Fibroblast of lung (primary cell): Measurements from ENCODE around the gene TUSC1. TPM values are rescaled to one million over a fixed set of nuclear protein-coding genes. Genes with fewer than 3 reads are reported as not detected.

Experiments
- DNase-seq, 2 donors: peaks; one replicate each; pipeline versions ENCODE4 v3.0.0 to v3.0.0-alpha.2; 2010; ENCODE audit warnings: low read depth in 2 of 2
- H2AFZ ChIP-seq: 2 replicates; pipeline ENCODE4 v1.5.1; 2012; ENCODE audit warnings: low read length, control low read depth, inconsistent platforms
- H3K27ac ChIP-seq: 2 replicates; pipeline ENCODE4 v1.5.1; 2011; ENCODE audit warnings: low read length, control low read depth; ENCODE audit not compliant: insufficient read depth
- H3K27me3 ChIP-seq: 2 replicates; pipeline ENCODE4 v1.5.1; 2011; ENCODE audit warnings: mild to moderate bottlenecking, low read length; ENCODE audit not compliant: control insufficient read depth, insufficient read depth
- H3K36me3 ChIP-seq: 2 replicates; pipeline ENCODE4 v1.5.1; 2011; ENCODE audit warnings: low read length; ENCODE audit not compliant: control insufficient read depth, insufficient read depth
- H3K4me1 ChIP-seq: 2 replicates; pipeline ENCODE4 v1.5.1; 2011; ENCODE audit warnings: low read length; ENCODE audit not compliant: control insufficient read depth, insufficient read depth; ENCODE audit errors: extremely low read depth
- H3K4me2 ChIP-seq: 2 replicates; pipeline ENCODE4 v1.5.1; 2011; ENCODE audit warnings: low read length, control low read depth; ENCODE audit not compliant: insufficient read depth; ENCODE audit errors: extremely low read depth
- H3K4me3 ChIP-seq, 4 experiments: fragments of 200-600 bp in 1 of 4; sonication (generic) in 1 of 4; replicated peaks in 1 of 4; 2 replicates each; pipeline ENCODE4 v1.5.1; 2011 to 2016; ENCODE audit warnings: low read length in 4 of 4, low read depth in 3 of 4, mild to moderate bottlenecking in 3 of 4, control low read depth in 2 of 4, inconsistent platforms in 1 of 4, mixed read lengths in 1 of 4; ENCODE audit not compliant: insufficient read depth in 1 of 4; ENCODE audit errors: control extremely low read depth in 1 of 4
- H3K79me2 ChIP-seq: 2 replicates; pipeline ENCODE4 v1.5.1; 2012; ENCODE audit warnings: mild to moderate bottlenecking, low read length, inconsistent platforms; ENCODE audit not compliant: control insufficient read depth, insufficient read depth
- H3K9ac ChIP-seq: 2 replicates; pipeline ENCODE4 v1.5.1; 2011; ENCODE audit warnings: mild to moderate bottlenecking, low read length, control low read depth; ENCODE audit not compliant: insufficient read depth
- H3K9me3 ChIP-seq: 2 replicates; pipeline ENCODE4 v1.5.1; 2012; ENCODE audit warnings: low read depth, low read length; ENCODE audit not compliant: control insufficient read depth, insufficient read depth
- H4K20me1 ChIP-seq: 2 replicates; pipeline ENCODE4 v1.5.1; 2011; ENCODE audit warnings: low read length; ENCODE audit not compliant: control insufficient read depth, insufficient read depth; ENCODE audit errors: extremely low read depth
- CTCF ChIP-seq, 2 donors: IDR thresholded peaks in 1 of 2; conservative IDR thresholded peaks in 1 of 2; 1 replicate in 1 of 2; 2 replicates in 1 of 2; pipeline ENCODE4 v1.5.1; 2011 to 2012; ENCODE audit warnings: low read length in 2 of 2, control low read depth in 1 of 2, inconsistent platforms in 1 of 2, low read depth in 1 of 2, mild to moderate bottlenecking in 1 of 2
- EZH2 ChIP-seq: IDR thresholded peaks from 2 replicates; pipeline ENCODE4 v1.5.1; 2012; ENCODE audit warnings: low read length, control low read depth, mild to moderate bottlenecking; ENCODE audit errors: missing control alignments
- polyA plus RNA-seq, 2 donors: library from polyadenylated mRNA; depleted of rRNA in 1 of 2; stranded (reverse) in 1 of 2; unstranded in 1 of 2; fragments of >200 nt; gene quantifications; 2 replicates each; pipeline ENCODE4 v1.2.1, GENCODE V29; 2011 to 2012; ENCODE audit warnings: missing spikeins in 1 of 2
- total RNA-seq: library from RNA; depleted of rRNA; stranded (reverse); fragments of >200 nt; gene quantifications from 2 replicates; pipeline ENCODE4 v1.2.1, GENCODE V29; 2014

Gene TUSC1
- total and polyA plus RNA-seq, 2 donors (not counting 1 experiment from before 2014, with no cell fraction given), result 4.9 to 7.9 TPM

GRCh38 chr9:25700430-25700829 is 22.2 kb upstream of the TUSC1 start:
- Histone ChIP-seq H3K27me3 (no peaks in the 10 kb centered on the region), H4K20me1 (no peaks in the 10 kb centered on the region), H3K9ac (no peak overlapping the region), H3K4me2 (no peak overlapping the region), H3K27ac (no peak overlapping the region), H3K79me2 (no peaks in the 10 kb centered on the region), H3K4me3 (no peak overlapping the region), H3K36me3 (no peaks in the 10 kb centered on the region), H3K9me3 (no peaks in the 10 kb centered on the region), H3K4me1 (no peaks in the 10 kb centered on the region), H2AFZ (no peak overlapping the region)
- DNase-seq, result no peak
- TF ChIP-seq CTCF (conservative IDR thresholded peaks at IDR 0.05 in 1 of 2, IDR thresholded peaks at IDR 0.05 in 1 of 2; ENCODE audit: low read depth in 1 of 2, low read length in 2 of 2), result no peak
- TF ChIP-seq EZH2, result no peak

GRCh38 chr9:25691786-25692185 is 13.5 kb upstream of the TUSC1 start:
- H3K4me1 ChIP-seq, result no peaks in the 10 kb centered on the region
- no peaks in the 10 kb centered on the region for H3K79me2 ChIP-seq
- peak in 1 of 2 donors; percentile 17 for DNase-seq
- H3K27me3 ChIP-seq, result no peaks in the 10 kb centered on the region
- H3K9ac ChIP-seq, result no peak overlapping the region
- H3K4me3 ChIP-seq, result no peak overlapping the region
- H3K36me3 ChIP-seq, result no peaks in the 10 kb centered on the region
- H2AFZ ChIP-seq, result no peak overlapping the region
- H3K9me3 ChIP-seq, result no peaks in the 10 kb centered on the region
- no peak overlapping the region for H3K27ac ChIP-seq
- TF ChIP-seq CTCF (conservative IDR thresholded peaks at IDR 0.05 in 1 of 2, IDR thresholded peaks at IDR 0.05 in 1 of 2; ENCODE audit: low read depth in 1 of 2, low read length in 2 of 2) (no peak), EZH2 (no peak)
- H3K4me2 ChIP-seq, result no peak overlapping the region
- H4K20me1 ChIP-seq, result no peaks in the 10 kb centered on the region

GRCh38 chr9:25684321-25684720 is 6.1 kb upstream of the TUSC1 start:
- Histone ChIP-seq H2AFZ (no peak overlapping the region), H3K4me2 (no peak overlapping the region), H3K4me1 (no peaks in the 10 kb centered on the region), H3K36me3 (no peaks in the 10 kb centered on the region), H3K27ac (no peak overlapping the region), H4K20me1 (no peaks in the 10 kb centered on the region), H3K9me3 (no peaks in the 10 kb centered on the region), H3K79me2 (no peaks in the 10 kb centered on the region), H3K9ac (no peak overlapping the region), H3K27me3 (no peaks in the 10 kb centered on the region), H3K4me3 (no peak overlapping the region)
- DNase-seq, result no peak
- TF ChIP-seq CTCF (conservative IDR thresholded peaks at IDR 0.05 in 1 of 2, IDR thresholded peaks at IDR 0.05 in 1 of 2; ENCODE audit: low read depth in 1 of 2, low read length in 2 of 2), result no peak
- TF ChIP-seq EZH2, result no peak
